GM21737 (cell line): ENCODE results near the gene KCNAB2.
"Not testable (repeated sequence)": the region's sequence is repeated elsewhere in the genome, so short reads cannot be mapped to it uniquely, and the experiment has no call there.

ENCODE experiments used
- ATAC-seq: cut with Tn5 transposase; IDR thresholded peaks from one replicate; pipeline ENCODE4 v1.9.1; 2021; ENCODE audit warnings: mild to moderate bottlenecking, moderate library complexity; ENCODE audit not compliant: unreplicated experiment

KCNAB2 gene

DNA sequence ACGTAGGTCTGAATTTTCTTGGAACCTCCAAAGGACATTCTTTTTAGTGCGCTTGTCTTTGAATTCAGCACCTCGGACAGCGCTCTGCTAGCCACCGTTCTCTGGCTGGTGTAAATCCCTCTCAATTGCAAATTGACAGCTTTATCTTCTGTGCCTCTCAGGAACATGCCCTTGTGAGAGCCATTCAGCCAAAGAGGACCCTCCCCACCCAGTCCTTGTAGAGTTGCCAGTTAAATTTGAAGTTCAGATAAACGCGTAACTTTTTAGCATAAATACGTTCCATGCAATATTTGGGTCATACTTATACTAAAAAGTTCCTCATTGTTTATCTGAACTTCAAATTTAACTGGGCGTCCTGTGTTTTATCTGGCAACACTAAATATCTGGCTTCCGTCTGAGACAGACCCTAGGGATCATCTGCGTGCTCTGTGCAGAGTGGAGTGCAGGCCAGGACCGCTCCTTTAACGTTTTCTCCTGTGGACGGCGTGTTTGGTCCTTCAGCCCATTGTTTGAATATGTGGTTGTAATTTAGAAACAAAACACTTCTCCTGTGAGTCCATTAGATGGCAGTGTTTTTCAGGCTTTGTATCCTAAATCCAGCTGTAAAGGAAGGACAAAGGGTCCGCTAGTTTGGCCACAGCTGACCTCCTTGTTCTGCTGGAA is 7.0 kb downstream of the KCNAB2 start:
- ATAC-seq = no peak

DNA sequence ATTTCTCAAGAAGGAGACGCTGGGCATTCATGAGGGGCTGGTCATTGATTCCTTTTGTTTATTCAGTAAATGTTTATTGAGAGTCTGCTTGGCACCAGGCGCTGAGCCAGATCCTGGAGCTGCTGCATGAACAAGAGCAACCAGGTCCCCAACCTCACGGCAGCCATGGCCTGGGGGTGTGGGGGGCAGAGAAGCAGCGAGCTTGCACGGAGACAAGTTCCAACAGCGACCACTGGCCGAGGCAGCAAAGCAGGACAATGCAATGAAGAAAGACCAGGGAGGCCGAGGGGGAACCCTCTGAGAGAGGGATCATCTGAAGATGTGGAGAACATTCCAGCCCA is 7.5 kb downstream of the KCNAB2 start:
- ATAC-seq = no peak

DNA sequence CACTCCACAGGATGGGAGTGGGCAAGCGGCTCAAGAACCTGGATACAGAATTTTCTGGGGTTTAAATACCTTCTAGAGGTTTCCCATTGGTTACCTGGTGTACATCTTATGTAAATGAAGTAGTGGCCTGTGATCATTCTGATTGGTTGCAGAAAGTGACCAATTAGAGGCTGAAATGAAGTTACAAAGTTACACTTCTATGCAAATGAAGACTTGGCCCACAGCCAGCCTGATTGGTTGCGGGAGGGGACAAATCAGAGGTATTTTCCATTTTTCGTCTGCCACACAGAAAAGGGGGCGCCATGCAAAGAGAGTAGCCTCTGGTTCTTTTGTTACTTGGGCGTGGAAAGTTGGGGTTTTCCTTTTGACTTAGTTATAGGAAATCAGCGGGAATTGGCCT is 8.9 kb downstream of the KCNAB2 start:
- no peak for ATAC-seq

GRCh38 chr1:6056572-6056948 is 10.9 kb downstream of the KCNAB2 start:
- ATAC-seq = no peak

- ATAC-seq = no peak
These were observed 11.6 kb downstream of the KCNAB2 start for GRCh38 chr1:6057170-6057845.

DNA sequence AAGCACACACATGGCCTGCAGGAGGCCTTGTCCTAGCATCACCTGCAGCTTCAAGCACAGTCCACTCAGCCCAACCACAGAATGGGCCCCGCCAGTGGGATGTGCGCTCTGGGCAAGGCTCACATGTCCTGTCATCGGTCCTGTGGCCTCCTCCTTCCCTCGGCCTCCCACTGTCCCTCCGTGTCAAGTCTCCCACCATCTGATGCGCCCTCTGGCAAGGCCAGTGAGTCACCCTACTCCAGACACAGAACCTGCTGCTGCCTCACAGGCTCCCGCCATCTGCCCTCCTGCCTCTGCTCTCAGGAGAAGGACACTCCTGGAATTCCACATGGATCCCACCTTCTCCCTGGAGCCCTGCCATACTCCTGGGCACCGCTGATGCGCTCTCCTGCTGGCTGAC is 14.2 kb downstream of the KCNAB2 start:
- no peak for ATAC-seq

DNA sequence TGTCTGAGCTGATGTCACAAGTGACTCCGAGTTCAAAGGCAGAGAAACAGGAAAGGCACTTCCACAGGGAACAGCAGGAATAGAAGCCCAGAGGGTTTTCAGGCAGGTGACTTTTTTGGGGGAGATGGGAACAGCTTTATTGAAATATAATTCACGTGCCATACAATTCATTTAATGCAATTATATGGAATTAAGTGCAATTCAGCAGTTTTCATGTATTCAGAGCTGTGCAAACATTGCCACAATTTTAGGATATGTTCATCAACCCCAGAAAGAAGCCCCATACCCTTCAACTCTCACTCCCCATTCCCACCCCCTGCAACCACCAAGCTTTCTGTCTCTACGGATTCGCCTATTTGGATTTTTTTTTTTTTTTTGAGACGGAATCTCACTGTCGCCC is 17.0 kb downstream of the KCNAB2 start:
- ATAC-seq = no peak

DNA sequence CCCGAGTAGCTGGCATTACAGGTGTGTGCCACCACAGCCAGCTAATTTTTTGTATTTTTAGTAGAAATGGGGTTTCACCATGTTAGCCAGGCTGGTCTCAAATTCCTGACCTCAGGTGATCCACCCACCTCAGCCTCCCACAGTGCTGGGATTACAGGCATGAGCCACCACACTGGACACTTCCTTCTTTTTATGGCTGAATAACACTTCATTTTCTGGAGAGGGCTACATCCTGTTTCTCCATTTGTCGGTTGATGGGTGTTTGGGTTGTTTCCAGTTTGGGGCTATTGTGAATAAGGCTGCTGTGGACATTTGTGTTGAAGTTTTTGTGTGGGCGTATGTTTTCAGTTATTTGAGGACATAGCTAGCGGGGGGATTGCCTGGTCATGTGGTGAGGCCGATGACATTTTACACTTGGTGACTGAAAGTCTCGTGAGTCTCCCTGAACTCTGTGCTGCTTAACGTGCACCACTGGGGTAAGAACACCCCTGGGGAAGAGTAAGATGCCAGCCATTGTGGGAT is 17.9 kb downstream of the KCNAB2 start:
- not testable (repeated sequence) for ATAC-seq

DNA sequence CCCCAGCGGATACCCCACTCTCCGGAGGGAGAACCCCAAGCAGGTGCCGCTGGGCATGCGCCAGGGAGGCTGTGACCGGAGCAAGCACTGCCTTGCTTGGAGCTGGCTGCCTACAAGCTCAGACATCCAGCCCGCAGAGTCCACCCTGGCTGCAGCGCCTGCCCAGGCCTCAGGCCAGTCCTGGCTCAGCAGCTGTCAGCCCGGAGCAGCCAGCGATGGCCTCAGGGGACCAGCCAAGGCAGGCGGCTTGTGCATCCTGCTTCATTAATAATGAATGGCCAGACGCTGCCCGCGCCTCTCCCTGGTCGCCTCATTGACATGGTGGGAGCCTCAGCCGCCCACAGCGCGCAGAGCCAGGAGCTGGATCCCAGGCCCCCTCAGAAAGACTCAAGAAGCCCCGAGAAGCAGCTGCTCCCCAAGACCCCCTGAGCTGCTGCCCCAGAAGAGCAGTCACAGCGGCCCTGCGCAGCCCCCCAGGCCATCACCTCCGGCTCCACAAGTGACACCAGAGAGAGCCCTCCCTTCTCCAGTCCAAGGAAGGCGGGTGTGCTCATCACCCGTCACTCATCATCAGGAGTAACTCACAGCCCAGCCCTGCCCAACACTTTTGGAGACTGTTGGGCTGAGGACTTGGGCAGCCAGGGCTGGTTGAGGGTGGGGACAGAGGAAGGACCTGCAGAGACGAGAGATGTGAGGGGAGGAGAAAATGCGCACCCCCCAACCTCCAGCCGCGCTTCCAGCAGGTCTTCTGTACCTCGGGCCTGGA is 19.6 kb downstream of the KCNAB2 start:
- ATAC-seq = no peak

DNA sequence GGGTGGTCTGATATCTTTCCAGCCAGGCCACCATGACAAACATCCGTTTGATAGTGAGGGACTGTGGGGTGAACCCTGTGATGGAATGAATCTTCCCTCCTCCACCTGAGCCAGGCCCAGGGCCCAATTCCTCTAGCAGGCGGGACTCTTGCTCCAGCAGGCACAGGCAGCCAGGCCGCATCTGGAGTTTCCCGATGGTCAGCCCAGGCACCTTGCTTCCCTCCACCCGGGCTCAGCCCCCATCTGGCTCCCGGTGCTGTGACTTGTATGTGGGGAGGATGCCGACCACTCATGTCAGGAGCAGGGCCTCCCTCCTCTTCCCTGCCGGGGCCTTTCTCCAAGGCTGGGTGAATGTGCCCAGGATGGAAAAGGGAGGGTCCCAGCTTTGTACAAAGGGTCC is 21.0 kb downstream of the KCNAB2 start:
- no peak for ATAC-seq

- ATAC-seq = no peak
These were observed 22.4 kb downstream of the KCNAB2 start for GRCh38 chr1:6068073-6068472.

GRCh38 chr1:6068932-6069331 is 23.2 kb downstream of the KCNAB2 start:
- no peak for ATAC-seq

GRCh38 chr1:6069573-6069972 is 23.9 kb downstream of the KCNAB2 start:
- no peak for ATAC-seq

DNA sequence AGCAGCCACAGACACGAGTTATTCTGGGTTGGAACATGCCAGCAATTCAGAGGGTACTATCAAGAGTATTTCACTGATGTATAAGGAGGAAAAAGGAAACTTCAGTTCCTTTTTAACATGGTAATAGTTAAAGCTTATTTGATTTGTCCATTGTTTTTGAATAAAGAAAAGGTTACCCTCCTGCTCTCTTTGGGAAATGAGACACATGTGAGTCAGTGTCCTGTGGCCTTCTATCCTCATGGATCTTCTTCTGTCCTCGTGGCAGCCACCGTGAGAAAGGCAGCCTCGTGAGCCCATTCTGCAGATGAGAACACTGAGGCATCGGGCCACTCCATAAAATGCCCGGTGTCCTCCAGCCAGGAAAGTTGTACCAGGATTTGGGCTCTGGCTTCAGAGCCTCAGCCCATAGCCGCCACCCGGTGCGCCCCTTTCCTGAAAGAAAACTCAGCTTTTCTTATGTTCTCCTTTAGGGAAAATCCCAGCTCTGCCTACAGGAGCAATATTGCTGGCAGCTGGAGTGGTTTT is 24.8 kb downstream of the KCNAB2 start:
- ATAC-seq = no peak

GRCh38 chr1:6071219-6071618 is 25.5 kb downstream of the KCNAB2 start:
- ATAC-seq = no peak

GRCh38 chr1:6072774-6073479 is 27.2 kb downstream of the KCNAB2 start:
- ATAC-seq = no peak

DNA sequence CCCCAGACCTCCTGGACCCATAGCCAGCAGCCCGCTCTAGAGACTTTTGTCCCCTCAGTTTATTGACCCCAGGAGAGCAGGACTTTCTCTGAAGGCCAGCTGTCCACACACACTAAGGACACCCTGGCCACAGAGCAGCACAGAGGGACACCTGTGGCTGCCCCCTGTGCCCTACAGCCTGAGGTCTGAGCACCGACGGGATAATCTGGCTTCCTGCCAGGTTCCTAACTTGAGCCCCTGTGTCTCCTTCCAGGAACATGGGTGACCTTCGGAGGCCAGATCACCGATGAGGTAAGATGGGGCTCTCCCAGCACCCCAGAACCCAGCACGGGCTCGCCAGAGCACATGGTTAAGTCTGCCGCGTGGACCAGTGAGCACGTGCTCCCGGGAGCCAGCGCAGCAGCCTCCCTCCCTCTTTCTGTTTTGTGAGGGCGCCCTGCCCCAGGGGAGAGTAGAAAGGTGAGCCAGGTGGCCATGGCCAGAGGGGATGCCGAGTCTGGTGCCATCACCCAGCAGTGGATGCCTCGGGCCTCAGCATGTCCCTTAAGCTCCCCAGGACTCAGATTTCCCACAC is 27.9 kb downstream of the KCNAB2 start:
- ATAC-seq = no peak

GRCh38 chr1:6074192-6074901 is 28.7 kb downstream of the KCNAB2 start:
- no peak for ATAC-seq

DNA sequence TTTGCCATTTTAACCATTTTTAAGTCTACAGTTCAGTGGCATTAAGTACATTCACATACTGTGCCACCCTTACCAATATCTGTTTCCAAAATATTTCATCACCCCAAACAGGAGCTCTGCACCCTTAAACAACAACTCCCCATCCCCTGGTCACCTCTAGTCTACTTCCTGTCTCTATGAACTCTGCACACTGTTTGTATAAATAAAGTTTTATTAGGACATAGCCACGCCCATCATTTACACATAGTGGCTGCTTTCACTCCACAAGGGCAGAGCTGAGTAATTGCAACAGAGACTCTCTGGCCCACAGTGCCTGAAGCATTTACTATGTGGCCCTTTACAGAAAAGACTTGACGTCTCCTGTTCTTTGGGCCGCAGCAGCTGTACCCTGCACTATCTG is 30.1 kb downstream of the KCNAB2 start:
- no peak for ATAC-seq

GRCh38 chr1:6077061-6077460 is 31.4 kb downstream of the KCNAB2 start:
- not testable (repeated sequence) for ATAC-seq
